ENCODE measurements around the gene PTPRD. TPM values are rescaled to one million over a fixed set of nuclear protein-coding genes. Genes with fewer than 3 reads are reported as not detected.

The PTPRD gene
- total RNA-seq, 4 donors from 2014 or later: 0.72 to 8.0 (median 3.0) TPM

DNA sequence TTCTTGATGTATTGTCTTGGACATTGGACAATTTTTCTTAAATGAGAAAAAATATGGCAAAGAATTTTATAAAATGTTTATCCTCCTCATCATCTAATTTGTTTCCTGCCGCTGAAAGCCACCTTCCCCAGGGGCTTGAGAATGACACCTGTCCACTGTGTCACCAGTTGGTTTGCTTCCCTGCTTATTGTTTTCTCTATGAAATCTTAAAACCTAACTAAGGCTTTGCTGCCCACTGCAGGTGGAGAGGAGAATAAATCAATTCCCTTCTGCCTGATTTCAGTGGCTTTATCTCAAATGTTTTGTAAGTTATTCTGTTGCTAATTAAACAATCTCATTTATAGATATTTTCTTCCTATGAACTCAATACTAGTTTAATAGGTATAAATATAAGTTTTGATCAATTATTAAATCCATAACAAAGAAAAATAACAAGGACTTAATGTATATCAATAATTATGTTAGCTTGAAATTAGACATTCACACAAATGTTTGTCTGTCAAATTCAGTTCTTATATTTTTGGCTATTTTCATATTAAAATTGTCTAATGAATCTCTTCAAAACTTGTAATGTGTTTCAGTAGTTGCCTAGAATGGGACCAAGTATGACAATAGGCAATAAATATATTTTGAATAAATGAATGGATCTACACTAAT lies 822.5 kb downstream of the PTPRD start:
- no peak for DNase-seq (ENCODE audit: low spot score in 2 of 2)
- intact Hi-C loops (cut with DNase I; ENCODE audit: low total_unique reads): no loop called here
- 8 to 13% methylated on average over 1 of the region's 1 CpG for WGBS, 2 donors
- no peak overlapping the region for H3K4me3 ChIP-seq (ENCODE audit: low read depth, poor library complexity, severe bottlenecking)
- TF ChIP-seq, protein P1, sequence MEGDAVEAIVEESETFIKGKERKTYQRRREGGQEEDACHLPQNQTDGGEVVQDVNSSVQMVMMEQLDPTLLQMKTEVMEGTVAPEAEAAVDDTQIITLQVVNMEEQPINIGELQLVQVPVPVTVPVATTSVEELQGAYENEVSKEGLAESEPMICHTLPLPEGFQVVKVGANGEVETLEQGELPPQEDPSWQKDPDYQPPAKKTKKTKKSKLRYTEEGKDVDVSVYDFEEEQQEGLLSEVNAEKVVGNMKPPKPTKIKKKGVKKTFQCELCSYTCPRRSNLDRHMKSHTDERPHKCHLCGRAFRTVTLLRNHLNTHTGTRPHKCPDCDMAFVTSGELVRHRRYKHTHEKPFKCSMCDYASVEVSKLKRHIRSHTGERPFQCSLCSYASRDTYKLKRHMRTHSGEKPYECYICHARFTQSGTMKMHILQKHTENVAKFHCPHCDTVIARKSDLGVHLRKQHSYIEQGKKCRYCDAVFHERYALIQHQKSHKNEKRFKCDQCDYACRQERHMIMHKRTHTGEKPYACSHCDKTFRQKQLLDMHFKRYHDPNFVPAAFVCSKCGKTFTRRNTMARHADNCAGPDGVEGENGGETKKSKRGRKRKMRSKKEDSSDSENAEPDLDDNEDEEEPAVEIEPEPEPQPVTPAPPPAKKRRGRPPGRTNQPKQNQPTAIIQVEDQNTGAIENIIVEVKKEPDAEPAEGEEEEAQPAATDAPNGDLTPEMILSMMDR (IDR thresholded peaks at IDR 0.05): no peak
- TF ChIP-seq POLR2A (IDR thresholded peaks at IDR 0.05): no peak

DNA sequence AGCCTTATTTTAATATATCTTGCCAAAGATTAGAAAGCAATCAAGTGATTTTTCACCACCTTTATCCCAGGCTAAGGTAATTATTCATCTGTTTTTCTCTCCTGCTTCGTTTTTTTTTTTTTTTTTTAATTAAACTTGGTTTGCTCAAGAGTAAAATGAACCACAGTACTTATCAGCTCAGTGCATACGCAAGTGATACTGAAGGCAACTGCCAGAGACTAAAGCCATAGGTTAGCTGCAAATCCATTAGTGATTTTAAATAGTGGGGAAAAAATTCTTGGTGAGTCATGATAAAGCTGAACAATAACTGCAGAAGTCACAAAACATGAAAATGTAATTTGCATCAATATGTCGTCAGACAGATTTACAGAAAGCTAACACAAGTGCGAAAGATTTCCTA lies 829.1 kb downstream of the PTPRD start:
- TF ChIP-seq, protein P1 (IDR thresholded peaks at IDR 0.05): no peak
- TF ChIP-seq POLR2A (IDR thresholded peaks at IDR 0.05): no peak
- intact Hi-C loops (cut with DNase I; ENCODE audit: low total_unique reads): loop anchor here (2.0 kb wide), 1 partner anchor 71 kb away; no protein-coding TSS in a partner anchor
- DNase-seq (ENCODE audit: low spot score in 2 of 2): no peak
- no peak overlapping the region for H3K4me3 ChIP-seq (ENCODE audit: low read depth, poor library complexity, severe bottlenecking)
- WGBS, 2 donors: 68 to 71% methylated on average over 4 of the region's 4 CpGs

DNA sequence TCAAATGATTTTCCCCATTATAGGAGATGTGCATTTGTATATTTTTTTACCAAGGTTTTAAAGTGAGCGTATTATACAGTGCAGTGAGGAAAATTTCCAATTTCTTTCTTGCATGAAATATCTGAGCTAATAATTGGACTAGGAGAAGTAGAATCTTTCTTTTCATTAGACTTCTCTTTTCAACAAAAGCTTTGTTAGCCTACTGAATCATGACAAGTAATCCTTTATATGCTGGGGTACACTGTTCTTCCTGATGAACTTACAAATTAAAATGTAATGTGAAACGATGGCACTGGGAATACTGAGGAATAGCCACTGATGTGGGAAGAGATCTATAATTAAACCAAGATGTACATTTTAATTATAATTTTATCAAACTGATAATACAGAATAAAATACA lies 829.6 kb downstream of the PTPRD start:
- TF ChIP-seq, protein P1 (IDR thresholded peaks at IDR 0.05): no peak
- no peak for TF ChIP-seq POLR2A (IDR thresholded peaks at IDR 0.05)
- no peak for DNase-seq (ENCODE audit: low spot score in 2 of 2)
- no peak overlapping the region for H3K4me3 ChIP-seq (ENCODE audit: low read depth, poor library complexity, severe bottlenecking)
- intact Hi-C loops (cut with DNase I; ENCODE audit: low total_unique reads): loop anchor here (2.0 kb wide), 1 partner anchor 70 kb away; no protein-coding TSS in a partner anchor
- WGBS, 2 donors: 31 to 51% methylated on average over 2 of the region's 2 CpGs

DNA sequence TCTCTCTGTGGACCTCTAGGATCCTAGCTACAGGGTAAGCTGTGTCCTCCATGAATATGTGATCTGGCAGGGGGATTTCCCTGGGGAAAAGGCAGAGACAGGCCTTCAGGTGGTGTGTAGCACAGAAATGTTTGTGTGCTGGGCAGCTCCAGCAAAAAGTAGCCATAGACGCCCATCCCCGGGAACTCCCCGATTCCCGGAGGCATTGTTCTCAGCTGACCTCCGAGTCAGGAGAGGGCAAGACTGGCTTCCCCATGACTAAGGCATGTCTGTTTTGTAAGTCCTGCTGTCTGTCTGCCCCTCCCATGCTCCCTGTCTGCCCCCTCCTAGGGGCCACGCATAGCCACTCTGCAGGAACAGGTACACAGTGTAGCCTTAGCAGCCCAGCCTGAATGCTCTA lies 834.5 kb downstream of the PTPRD start:
- no peak overlapping the region for H3K4me3 ChIP-seq (ENCODE audit: low read depth, poor library complexity, severe bottlenecking)
- DNase-seq (ENCODE audit: low spot score in 2 of 2): no peak
- WGBS, 2 donors: 91 to 99% methylated on average over 5 to 6 of the region's 6 CpGs
- TF ChIP-seq, protein P1 (IDR thresholded peaks at IDR 0.05): no peak
- TF ChIP-seq POLR2A (IDR thresholded peaks at IDR 0.05): no peak
- intact Hi-C loops (cut with DNase I; ENCODE audit: low total_unique reads): no loop called here

DNA sequence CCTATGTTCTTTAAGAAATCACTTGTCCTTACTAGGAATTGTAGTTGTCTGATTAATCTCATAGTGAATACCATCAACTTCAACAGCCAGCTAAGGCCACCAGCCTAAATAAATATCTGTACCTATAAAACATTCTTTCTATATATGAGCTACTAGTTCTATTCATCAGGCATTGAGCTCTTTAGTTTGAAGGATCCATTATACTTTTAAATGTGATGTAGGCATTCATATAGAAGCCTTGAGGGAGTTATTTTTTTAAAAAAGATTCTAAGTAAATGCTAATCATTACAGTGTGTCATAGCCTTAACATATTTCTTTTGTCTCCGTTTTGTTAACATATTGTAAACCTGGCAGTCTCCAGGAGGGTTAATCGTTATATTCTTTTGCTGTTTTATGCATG lies 838.3 kb downstream of the PTPRD start:
- H3K4me3 ChIP-seq (ENCODE audit: low read depth, poor library complexity, severe bottlenecking): no peak overlapping the region
- TF ChIP-seq POLR2A (IDR thresholded peaks at IDR 0.05): no peak
- TF ChIP-seq, protein P1 (IDR thresholded peaks at IDR 0.05): no peak
- intact Hi-C loops (cut with DNase I; ENCODE audit: low total_unique reads): no loop called here
- no peak for DNase-seq (ENCODE audit: low spot score in 2 of 2)
- 68 to 74% methylated on average over 2 of the region's 2 CpGs for WGBS, 2 donors

DNA sequence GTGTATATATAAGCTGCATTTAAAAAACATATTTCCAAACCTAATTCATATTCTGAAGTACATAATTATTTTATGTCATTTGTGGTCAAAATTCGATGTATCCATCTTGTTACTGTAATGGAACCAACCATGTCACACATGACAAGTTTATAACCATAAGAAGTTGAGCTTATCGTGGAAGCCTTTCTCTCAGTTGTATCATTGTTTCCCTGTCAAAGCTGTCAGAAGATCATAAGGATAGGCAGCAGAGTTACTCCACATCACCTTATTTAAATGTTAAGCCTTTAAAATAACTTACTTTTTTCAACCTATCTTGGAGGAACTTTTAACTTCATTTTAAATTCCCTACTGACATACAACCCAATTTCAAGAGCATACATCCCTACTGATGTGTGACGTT lies 841.5 kb downstream of the PTPRD start:
- WGBS, 2 donors: 80 to 84% methylated on average over 3 of the region's 3 CpGs
- TF ChIP-seq, protein P1 (IDR thresholded peaks at IDR 0.05): no peak
- TF ChIP-seq POLR2A (IDR thresholded peaks at IDR 0.05): no peak
- H3K4me3 ChIP-seq (ENCODE audit: low read depth, poor library complexity, severe bottlenecking): no peak overlapping the region
- intact Hi-C loops (cut with DNase I; ENCODE audit: low total_unique reads): no loop called here
- DNase-seq (ENCODE audit: low spot score in 2 of 2): no peak
